GM10248 (cell line): ENCODE results near the gene STK17A.
"Not testable (repeated sequence)": the region's sequence is repeated elsewhere in the genome, so short reads cannot be mapped to it uniquely, and the experiment has no call there.

Experiments used
- CTCF ChIA-PET: fragments of 300-600 bp; sonication (Branson Sonifier 250); formaldehyde crosslinking; extraction: SDS; loops from one replicate; lab custom pipeline; 2021; ENCODE audit warnings: antibody characterized with exemption; lab: Yijun Ruan, JAX
- POLR2A ChIA-PET: fragments of 350-650 bp; sonication (Branson Sonifier 250); formaldehyde crosslinking; extraction: SDS; loops from one replicate; lab custom pipeline; 2020; ENCODE audit warnings: antibody characterized with exemption; lab: Yijun Ruan, JAX
- DNase-seq: peaks from one replicate; pipeline ENCODE4 v3.0.0; 2012; ENCODE audit errors: extremely low spot score
- TF ChIP-seq, protein P1 (sequence below): IDR thresholded peaks from 2 replicates; pipeline ENCODE4 v1.5.1; 2012; ENCODE audit warnings: mild to moderate bottlenecking, low read depth; ENCODE audit errors: extremely low read depth, missing control alignments, control extremely low read depth

Gene STK17A

DNA sequence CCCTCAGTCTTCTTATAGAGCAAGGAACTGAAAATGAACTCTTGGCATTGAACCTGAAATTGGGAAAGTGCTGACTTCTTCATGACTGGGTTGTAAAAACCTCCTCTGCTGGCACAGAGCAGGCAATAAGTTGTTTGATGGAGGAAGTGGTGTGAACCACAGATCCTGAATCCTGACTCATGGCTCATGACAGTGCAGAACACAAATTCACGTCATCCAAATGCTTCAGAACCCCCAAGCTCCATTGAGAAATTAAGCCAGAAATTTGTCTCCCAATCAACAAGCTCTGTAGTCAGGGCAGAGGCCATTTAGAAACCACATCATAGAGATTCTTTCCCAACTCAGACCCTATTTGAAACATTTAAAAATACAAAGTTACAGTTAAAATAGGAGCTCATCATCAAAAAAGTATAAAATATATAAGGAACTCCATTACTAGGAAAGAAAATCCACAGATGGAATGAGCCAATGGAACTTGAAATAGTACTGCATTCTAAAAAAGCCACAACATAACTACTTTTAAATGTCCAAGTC lies 10.3 kb upstream of the STK17A start:
- ChIA-PET CTCF (interaction anchor here (0.7 to 8.2 kb wide), 10 partner anchors 10 to 267 kb away, joined by 3 to 154 read pairs (median 3); partner anchors contain the start of gene STK17A), POLR2A (interaction anchor here (1.0 kb wide), 1 partner anchor 10 kb away, joined by 6 read pairs; the partner anchor contains the start of gene STK17A)
- DNase-seq, result no peak
- TF ChIP-seq, protein P1, sequence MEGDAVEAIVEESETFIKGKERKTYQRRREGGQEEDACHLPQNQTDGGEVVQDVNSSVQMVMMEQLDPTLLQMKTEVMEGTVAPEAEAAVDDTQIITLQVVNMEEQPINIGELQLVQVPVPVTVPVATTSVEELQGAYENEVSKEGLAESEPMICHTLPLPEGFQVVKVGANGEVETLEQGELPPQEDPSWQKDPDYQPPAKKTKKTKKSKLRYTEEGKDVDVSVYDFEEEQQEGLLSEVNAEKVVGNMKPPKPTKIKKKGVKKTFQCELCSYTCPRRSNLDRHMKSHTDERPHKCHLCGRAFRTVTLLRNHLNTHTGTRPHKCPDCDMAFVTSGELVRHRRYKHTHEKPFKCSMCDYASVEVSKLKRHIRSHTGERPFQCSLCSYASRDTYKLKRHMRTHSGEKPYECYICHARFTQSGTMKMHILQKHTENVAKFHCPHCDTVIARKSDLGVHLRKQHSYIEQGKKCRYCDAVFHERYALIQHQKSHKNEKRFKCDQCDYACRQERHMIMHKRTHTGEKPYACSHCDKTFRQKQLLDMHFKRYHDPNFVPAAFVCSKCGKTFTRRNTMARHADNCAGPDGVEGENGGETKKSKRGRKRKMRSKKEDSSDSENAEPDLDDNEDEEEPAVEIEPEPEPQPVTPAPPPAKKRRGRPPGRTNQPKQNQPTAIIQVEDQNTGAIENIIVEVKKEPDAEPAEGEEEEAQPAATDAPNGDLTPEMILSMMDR, result no peak

DNA sequence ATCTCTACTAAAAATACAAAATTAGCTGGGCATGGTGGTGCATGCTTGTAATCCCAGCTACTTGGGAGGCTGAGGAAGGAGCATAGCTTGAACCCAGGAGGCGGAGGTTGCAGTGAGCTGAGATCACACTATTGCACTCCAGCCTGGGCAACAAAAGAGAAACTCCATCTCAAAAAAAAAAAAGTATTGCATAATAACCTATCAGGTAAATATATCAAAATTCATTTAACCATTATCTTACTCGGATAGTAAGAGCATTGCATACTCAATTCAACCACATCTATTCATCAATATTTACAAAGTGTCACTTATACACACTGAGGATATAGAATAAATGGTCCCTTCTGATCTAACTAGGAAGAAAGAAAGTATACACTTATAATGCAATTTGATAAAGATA lies 9.1 kb upstream of the STK17A start:
- CTCF ChIA-PET, result interaction anchor here (1.1 to 8.2 kb wide), 5 partner anchors 9 to 264 kb away, joined by 3 to 154 read pairs (median 5); partner anchors contain the start of gene STK17A
- POLR2A ChIA-PET, DNase-seq: not testable (repeated sequence)

DNA sequence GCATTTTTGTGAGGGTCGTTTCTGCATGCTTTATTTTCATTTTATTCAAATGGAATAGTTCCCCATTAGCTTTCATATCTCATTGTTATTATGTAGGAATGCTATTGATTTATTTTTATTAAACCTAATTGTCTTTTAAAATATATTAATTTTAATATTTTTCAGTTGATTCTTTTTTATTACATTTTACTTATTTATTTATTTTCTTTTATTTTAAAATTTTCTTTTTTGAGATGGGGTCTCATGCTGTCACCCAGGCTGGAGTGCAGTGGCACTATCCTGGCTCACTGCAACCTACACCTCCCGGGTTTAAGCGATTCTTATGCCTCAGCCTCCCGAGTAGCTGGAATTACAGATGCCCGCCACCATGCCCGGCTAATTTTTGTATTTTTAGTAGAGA lies 7.4 kb upstream of the STK17A start:
- no peak for DNase-seq
- ChIA-PET POLR2A (interaction anchor here (1.4 kb wide), 1 partner anchor 7 kb away, joined by 3 read pairs; the partner anchor contains the start of gene STK17A), CTCF (interaction anchor here (0.9 to 8.2 kb wide), 4 partner anchors 7 to 264 kb away, joined by 3 to 154 read pairs (median 3); partner anchors contain the start of gene STK17A)
- TF ChIP-seq, protein P1, result no peak

DNA sequence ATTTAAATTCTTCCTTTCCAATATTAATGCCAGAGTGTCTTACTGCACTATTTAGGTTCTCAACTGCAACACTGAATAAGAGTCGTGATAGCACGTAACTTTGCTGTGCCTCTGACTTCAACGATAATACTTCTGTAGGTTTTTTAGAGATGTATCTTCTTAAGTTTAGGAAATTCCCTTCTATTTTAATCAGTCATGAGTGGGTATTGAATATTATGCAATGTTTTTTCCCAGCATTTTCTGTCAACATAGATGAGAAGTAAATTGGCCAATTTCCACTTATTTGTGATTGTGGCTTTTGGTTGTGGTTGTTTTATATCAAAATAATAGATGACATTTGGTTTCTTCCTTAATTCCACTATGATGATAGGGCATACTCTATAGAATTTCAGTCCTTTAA lies 6.7 kb upstream of the STK17A start:
- POLR2A ChIA-PET, result no interaction called here
- CTCF ChIA-PET, result no interaction called here
- no peak for DNase-seq
- TF ChIP-seq, protein P1, result no peak

DNA sequence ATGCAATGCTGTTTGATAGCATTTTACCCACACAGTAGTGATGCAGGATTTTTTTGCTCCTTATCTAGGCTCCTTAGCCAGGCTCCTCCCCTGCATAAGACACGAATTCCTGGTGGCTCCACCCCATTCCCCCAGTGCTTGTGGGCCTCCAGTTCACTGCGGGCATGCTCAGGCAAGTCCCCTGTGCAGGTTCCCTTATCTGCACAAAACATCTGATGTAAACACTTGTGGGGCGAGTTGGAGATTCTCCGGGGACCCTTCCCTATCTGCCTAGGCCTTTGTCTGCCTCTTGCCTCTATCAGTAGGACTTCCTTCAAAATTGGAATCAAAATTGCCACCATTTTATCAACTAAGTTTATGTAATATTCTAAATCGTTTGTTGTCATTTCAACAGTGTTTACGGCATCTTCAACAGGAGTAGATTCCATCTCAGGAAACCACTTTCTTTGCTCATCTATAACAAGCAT lies 5.4 kb upstream of the STK17A start:
- ChIA-PET CTCF (interaction anchor here (1.2 to 1.9 kb wide), 3 partner anchors 9 to 123 kb away, joined by 3 to 10 read pairs (median 9); no protein-coding TSS in a partner anchor), POLR2A (no interaction called here)
- TF ChIP-seq, protein P1, result no peak
- no peak for DNase-seq

DNA sequence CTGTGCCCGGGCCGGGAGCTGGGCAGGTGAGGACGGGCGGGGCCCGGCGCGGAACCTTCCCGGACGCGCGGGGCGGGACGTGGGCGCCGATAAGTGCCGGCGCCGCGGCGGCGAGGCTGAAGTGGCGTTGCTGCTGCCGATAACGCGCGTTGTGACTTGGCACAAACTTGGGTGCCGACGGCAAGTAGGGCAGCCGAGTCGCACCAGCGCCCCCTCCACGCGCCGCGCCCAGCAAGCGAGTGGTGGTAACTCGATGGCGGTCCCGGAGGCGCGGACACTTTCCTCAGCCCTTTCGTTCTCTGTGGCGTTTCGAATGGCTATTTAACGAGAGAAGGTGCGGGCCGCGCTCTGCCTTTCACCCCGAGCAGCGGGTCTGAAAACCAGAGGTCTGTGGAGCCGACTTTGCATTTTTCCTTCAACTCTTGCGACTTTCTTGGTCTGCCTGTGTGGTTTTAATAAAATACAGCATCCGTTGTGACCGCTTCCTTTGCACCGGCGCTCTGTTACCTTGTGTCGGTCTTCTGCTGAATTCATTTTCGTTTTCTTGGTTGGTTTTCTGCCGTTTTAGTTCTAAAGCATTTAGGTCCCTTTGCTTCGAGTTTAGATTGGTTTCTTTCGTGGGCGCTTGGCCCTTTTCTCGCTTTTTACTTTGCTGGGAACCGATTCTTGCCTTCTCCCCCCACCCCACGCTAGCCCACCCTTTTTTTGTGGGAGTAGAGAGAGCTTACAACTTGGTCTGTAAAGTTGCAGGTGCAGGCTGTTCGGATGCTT lies 701 bp downstream of the STK17A start:
- TF ChIP-seq, protein P1, result no peak
- CTCF ChIA-PET, result interaction anchor here (0.6 to 7.5 kb wide), 72 partner anchors 8 to 651 kb away, joined by 3 to 175 read pairs (median 8); partner anchors contain the start of genes BLVRA, COA1, MRPL32 and PSMA2
- POLR2A ChIA-PET, result interaction anchor here (0.8 to 1.8 kb wide), 13 partner anchors 7 to 651 kb away, joined by 3 to 16 read pairs (median 7); partner anchors contain the start of genes MRPL32 and PSMA2
- DNase-seq, result no peak
